B cell (primary cell): Measurements from ENCODE around the gene JAG1. TPM values are rescaled to one million over a fixed set of nuclear protein-coding genes. Genes with fewer than 3 reads are reported as not detected.

Source experiments
- ATAC-seq: fragments of 200-7000 bp; cut with Tn5 transposase; one replicate; pipeline ENCODE4 v1.10.0; 2021; ENCODE audit warnings: low read depth, mild to moderate bottlenecking, moderate number of reproducible peaks, moderate library complexity
- CTCF ChIA-PET: fragments of 350-600 bp; sonication (Branson Sonifier 250); formaldehyde crosslinking; loops from one replicate; lab custom pipeline; 2021; ENCODE audit warnings: antibody characterized with exemption, inconsistent platforms; lab: Charles Lee
- POLR2A ChIA-PET: fragments of 350-600 bp; sonication (Branson Sonifier 250); formaldehyde crosslinking; loops from one replicate; lab custom pipeline; 2021; ENCODE audit warnings: antibody characterized with exemption; lab: Charles Lee
- DNase-seq: peaks from one replicate; pipeline ENCODE4 v3.0.0; 2013
- H2AFZ ChIP-seq: 2 replicates; pipeline ENCODE4 v1.6.1; 2012; ENCODE audit warnings: mild to moderate bottlenecking, low read depth, low read length; ENCODE audit not compliant: insufficient read depth, poor library complexity, severe bottlenecking
- H3K27ac ChIP-seq, 2 donors: 1 replicate in 1 of 2; 2 replicates in 1 of 2; pipeline ENCODE4 v1.5.1; 2012 to 2013; ENCODE audit warnings: low read length in 2 of 2, mild to moderate bottlenecking in 2 of 2, moderate library complexity in 1 of 2
- H3K27me3 ChIP-seq, 4 experiments: fragments of 200-600 bp in 1 of 4; sonication (generic) in 1 of 4; replicated peaks in 1 of 4; 1 replicate in 2 of 4; 2 replicates in 2 of 4; pipeline versions ENCODE4 v1.6.1 to v1.7.0; 2013 to 2016; ENCODE audit warnings: low read length in 3 of 4, mild to moderate bottlenecking in 2 of 4, mixed read lengths in 1 of 4, moderate library complexity in 1 of 4; ENCODE audit not compliant: insufficient read depth in 4 of 4, control insufficient read depth in 3 of 4; ENCODE audit errors: control extremely low read depth in 1 of 4
- H3K36me3 ChIP-seq, 2 experiments: replicated peaks in 1 of 2; 1 replicate in 1 of 2; 2 replicates in 1 of 2; pipeline versions ENCODE4 v1.6.1 to v1.7.1; 2013; ENCODE audit warnings: low read length in 1 of 2; ENCODE audit not compliant: insufficient read depth in 2 of 2, control insufficient read depth in 1 of 2; ENCODE audit errors: control extremely low read depth in 1 of 2, extremely low read depth in 1 of 2
- H3K4me1 ChIP-seq, 2 donors: fragments of 200-600 bp in 1 of 2; sonication (generic) in 1 of 2; 1 replicate in 1 of 2; 2 replicates in 1 of 2; pipeline versions ENCODE4 v1.5.1 to v1.6.1; 2013 to 2017; ENCODE audit warnings: low read length in 2 of 2; ENCODE audit not compliant: control insufficient read depth in 2 of 2, insufficient read depth in 2 of 2
- H3K4me2 ChIP-seq: replicated peaks from 2 replicates; pipeline ENCODE3; 2012; ENCODE audit warnings: mild to moderate bottlenecking, low read depth, low read length; ENCODE audit not compliant: poor library complexity, severe bottlenecking
- H3K4me3 ChIP-seq, 5 experiments: fragments of 200-600 bp in 1 of 5; sonication (generic) in 1 of 5; 1 replicate in 3 of 5; 2 replicates in 2 of 5; pipeline versions ENCODE4 v1.5.1 to v1.7.0; 2011 to 2016; ENCODE audit warnings: low read length in 4 of 5, mild to moderate bottlenecking in 4 of 5, low read depth in 2 of 5, control low read depth in 1 of 5, moderate library complexity in 1 of 5; ENCODE audit not compliant: insufficient read depth in 1 of 5; ENCODE audit errors: control extremely low read depth in 1 of 5, extremely low read depth in 1 of 5
- H3K79me2 ChIP-seq: fragments of 200-600 bp; sonication (generic); one replicate; pipeline ENCODE4 v1.6.0; 2016; ENCODE audit warnings: low read length; ENCODE audit not compliant: control insufficient read depth, insufficient read depth
- H3K9ac ChIP-seq: fragments of 200-600 bp; sonication (generic); 2 replicates; pipeline ENCODE4 v1.6.1; 2017; ENCODE audit warnings: mild to moderate bottlenecking, low read length, moderate library complexity
- H3K9me3 ChIP-seq, 3 donors: one replicate each; pipeline versions ENCODE4 v1.6.1 to v1.7.1; 2013; ENCODE audit warnings: low read length in 2 of 3; ENCODE audit not compliant: control insufficient read depth in 2 of 3, insufficient read depth in 1 of 3; ENCODE audit errors: control extremely low read depth in 1 of 3
- H4K20me1 ChIP-seq: 2 replicates; pipeline ENCODE4 v1.6.0; 2012; ENCODE audit warnings: mild to moderate bottlenecking, low read length; ENCODE audit not compliant: insufficient read depth, control insufficient read depth, poor library complexity, severe bottlenecking
- H3K27ac Mint-ChIP-seq: one replicate; pipeline ENCODE4 v1.8.0; 2021; ENCODE audit warnings: mixed read lengths
- H3K27me3 Mint-ChIP-seq: one replicate; pipeline ENCODE4 v1.8.0; 2021; ENCODE audit warnings: mixed read lengths
- H3K4me1 Mint-ChIP-seq: one replicate; pipeline ENCODE4 v1.8.0; 2021; ENCODE audit warnings: mixed read lengths
- H3K4me3 Mint-ChIP-seq: one replicate; pipeline ENCODE4 v1.8.0; 2021; ENCODE audit warnings: mixed read lengths
- H3K9me3 Mint-ChIP-seq: one replicate; pipeline ENCODE4 v1.8.0; 2022; ENCODE audit warnings: mixed read lengths; ENCODE audit not compliant: insufficient read depth
- CTCF ChIP-seq: fragments of 200-600 bp; IDR thresholded peaks from one replicate; pipeline ENCODE4 v1.8.0; 2022; ENCODE audit warnings: antibody characterized with exemption, mild to moderate bottlenecking
- EZH2 ChIP-seq: IDR thresholded peaks from 2 replicates; pipeline ENCODE4 v1.6.1; 2012; ENCODE audit warnings: borderline replicate concordance, low read depth, mild to moderate bottlenecking, moderate library complexity, low read length; ENCODE audit not compliant: insufficient read depth, poor library complexity, severe bottlenecking
- WGBS: methylation state at CpG from one replicate; pipeline ENCODE4 v1.1.5; 2013; ENCODE audit warnings: missing lambda C conversion rate; ENCODE audit not compliant: insufficient coverage; 5-methylcytosine and 5-hydroxymethylcytosine counted together
- intact Hi-C: fragments of 100-400 bp; cut with micrococcal nuclease; formaldehyde crosslinking; loops from one replicate; pipeline ENCODE4 v1.10.0; 2022
- polyA plus RNA-seq: library from polyadenylated mRNA; depleted of rRNA; stranded (reverse); fragments of >200 nt; gene quantifications from 2 replicates; pipeline ENCODE4 v1.2.3, GENCODE V29; 2012
- total RNA-seq, 2 donors: library from RNA; stranded (reverse); fragments of 120-200 nt in 1 of 2; gene quantifications; 1 replicate in 1 of 2; 2 replicates in 1 of 2; pipeline versions ENCODE4 v1.2.3 to v1.2.4, GENCODE V29; 2013 to 2022

JAG1 gene
- total and polyA plus RNA-seq, 2 donors (not counting 1 experiment from before 2014, with no cell fraction given) = not detected

GRCh38 chr20:10644458-10645204, 29.2 kb downstream of the JAG1 start:
- POLR2A ChIA-PET = no interaction called here
- Mint-ChIP-seq H3K27me3 (peaks cover 17% of the 10 kb centered on the region), H3K9me3 (no peaks in the 10 kb centered on the region), H3K4me1 (no peaks in the 10 kb centered on the region), H3K27ac (no peak overlapping the region), H3K4me3 (no peak overlapping the region)
- no peak for ATAC-seq
- CTCF ChIA-PET = no interaction called here
- Histone ChIP-seq H3K9ac (no peak overlapping the region), H3K4me3 (no peak overlapping the region), H3K27me3 (no peaks in the 10 kb centered on the region), H3K4me1 (no peaks in the 10 kb centered on the region), H3K27ac (no peak overlapping the region), H2AFZ (no peak overlapping the region), H3K79me2 (no peaks in the 10 kb centered on the region), H4K20me1 (no peaks in the 10 kb centered on the region), H3K4me2 (no peak overlapping the region), H3K36me3 (no peaks in the 10 kb centered on the region), H3K9me3 (no peaks in the 10 kb centered on the region)
- 83% methylated on average over 11 of the region's 14 CpGs for WGBS
- TF ChIP-seq EZH2 = no peak
- no peak for TF ChIP-seq CTCF
- DNase-seq = no peak
- intact Hi-C loops = no loop called here

GRCh38 chr20:10643560-10643873, 30.3 kb downstream of the JAG1 start:
- Mint-ChIP-seq H3K4me3 (no peak overlapping the region), H3K27me3 (peaks cover 12% of the 10 kb centered on the region), H3K9me3 (no peaks in the 10 kb centered on the region), H3K27ac (no peak overlapping the region), H3K4me1 (no peaks in the 10 kb centered on the region)
- Histone ChIP-seq H4K20me1 (no peaks in the 10 kb centered on the region), H3K27ac (no peak overlapping the region), H3K27me3 (no peaks in the 10 kb centered on the region), H3K4me2 (no peak overlapping the region), H3K79me2 (no peaks in the 10 kb centered on the region), H2AFZ (no peak overlapping the region), H3K9me3 (no peaks in the 10 kb centered on the region), H3K9ac (no peak overlapping the region), H3K4me3 (no peak overlapping the region), H3K4me1 (no peaks in the 10 kb centered on the region), H3K36me3 (no peaks in the 10 kb centered on the region)
- ATAC-seq = no peak
- ChIA-PET CTCF (no interaction called here), POLR2A (no interaction called here)
- TF ChIP-seq EZH2 = no peak
- TF ChIP-seq CTCF = no peak
- intact Hi-C loops = no loop called here
- no peak for DNase-seq
- WGBS = 97% methylated on average over 7 of the region's 7 CpGs
